Measurements from ENCODE around the gene VSIG4.

DNA sequence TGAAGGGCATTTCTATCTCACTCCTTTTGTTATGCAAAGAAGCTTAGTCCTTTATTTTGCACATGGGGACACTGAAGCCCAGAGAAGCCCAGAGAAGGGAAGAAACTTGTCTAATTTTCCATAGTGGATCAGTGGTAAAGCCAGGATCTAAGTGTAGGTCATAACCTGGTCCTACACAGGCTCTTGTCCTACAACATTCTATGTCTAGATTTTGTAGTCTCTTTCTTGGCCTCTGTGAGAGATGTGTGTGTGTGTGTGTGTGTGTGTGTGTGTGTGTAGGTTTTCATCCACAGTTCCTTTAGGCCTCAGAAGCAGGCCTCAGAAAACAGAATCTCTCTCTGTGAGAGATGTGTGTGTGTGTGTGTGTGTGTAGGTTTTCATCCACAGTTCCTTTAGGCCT, 38.3 kb downstream of the VSIG4 start:
- TF ChIP-seq POLR2AphosphoS5 (IDR thresholded peaks at IDR 0.05; ENCODE audit: low read depth, low read length) (no peak), POLR2A (IDR thresholded peaks at IDR 0.05; ENCODE audit: low read depth, low read length) (no peak), TAF1 (IDR thresholded peaks at IDR 0.05; ENCODE audit: borderline replicate concordance, low read depth, low read length) (no peak)

Measured in GM12892 (cell line).